ENCODE data around the gene GIMAP2.

Gene GIMAP2

GRCh38 chr7:150685219-150686029, at the start of gene GIMAP2:
GIMAP2 (plus strand) TSS chr7:150685706; CDS start chr7:150687060, 1,354 bp downstream.
- no peaks in the 10 kb centered on the region for H3K36me3 ChIP-seq (ENCODE audit: control insufficient read depth in 2 of 2, insufficient read depth in 1 of 2, low read length in 2 of 2)
- ChIA-PET CTCF (interaction anchor here (0.6 kb wide), 1 partner anchor 115 kb away, joined by 3 read pairs; no protein-coding TSS in a partner anchor), POLR2A (no interaction called here)
- TF ChIP-seq ZNF175 (tag by site-specific recombination; IDR thresholded peaks at IDR 0.05) = no peak
- TF ChIP-seq, protein P1, sequence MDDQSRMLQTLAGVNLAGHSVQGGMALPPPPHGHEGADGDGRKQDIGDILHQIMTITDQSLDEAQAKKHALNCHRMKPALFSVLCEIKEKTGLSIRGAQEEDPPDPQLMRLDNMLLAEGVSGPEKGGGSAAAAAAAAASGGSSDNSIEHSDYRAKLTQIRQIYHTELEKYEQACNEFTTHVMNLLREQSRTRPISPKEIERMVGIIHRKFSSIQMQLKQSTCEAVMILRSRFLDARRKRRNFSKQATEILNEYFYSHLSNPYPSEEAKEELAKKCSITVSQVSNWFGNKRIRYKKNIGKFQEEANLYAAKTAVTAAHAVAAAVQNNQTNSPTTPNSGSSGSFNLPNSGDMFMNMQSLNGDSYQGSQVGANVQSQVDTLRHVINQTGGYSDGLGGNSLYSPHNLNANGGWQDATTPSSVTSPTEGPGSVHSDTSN (CRISPR knock-in tag; IDR thresholded peaks at IDR 0.05) = no peak
- TF ChIP-seq ZNF544 (tag by site-specific recombination; IDR thresholded peaks at IDR 0.05) = no peak
- no peak for TF ChIP-seq ZNF501 (tag by site-specific recombination; IDR thresholded peaks at IDR 0.05)
- TF ChIP-seq KLF1 (tag by site-specific recombination; IDR thresholded peaks at IDR 0.05) = no peak
- no peak for TF ChIP-seq PRDM4 (tag by site-specific recombination; IDR thresholded peaks at IDR 0.05)
- TF ChIP-seq ZFP69B (tag by site-specific recombination; IDR thresholded peaks at IDR 0.05) = no peak
- TF ChIP-seq, protein P2, sequence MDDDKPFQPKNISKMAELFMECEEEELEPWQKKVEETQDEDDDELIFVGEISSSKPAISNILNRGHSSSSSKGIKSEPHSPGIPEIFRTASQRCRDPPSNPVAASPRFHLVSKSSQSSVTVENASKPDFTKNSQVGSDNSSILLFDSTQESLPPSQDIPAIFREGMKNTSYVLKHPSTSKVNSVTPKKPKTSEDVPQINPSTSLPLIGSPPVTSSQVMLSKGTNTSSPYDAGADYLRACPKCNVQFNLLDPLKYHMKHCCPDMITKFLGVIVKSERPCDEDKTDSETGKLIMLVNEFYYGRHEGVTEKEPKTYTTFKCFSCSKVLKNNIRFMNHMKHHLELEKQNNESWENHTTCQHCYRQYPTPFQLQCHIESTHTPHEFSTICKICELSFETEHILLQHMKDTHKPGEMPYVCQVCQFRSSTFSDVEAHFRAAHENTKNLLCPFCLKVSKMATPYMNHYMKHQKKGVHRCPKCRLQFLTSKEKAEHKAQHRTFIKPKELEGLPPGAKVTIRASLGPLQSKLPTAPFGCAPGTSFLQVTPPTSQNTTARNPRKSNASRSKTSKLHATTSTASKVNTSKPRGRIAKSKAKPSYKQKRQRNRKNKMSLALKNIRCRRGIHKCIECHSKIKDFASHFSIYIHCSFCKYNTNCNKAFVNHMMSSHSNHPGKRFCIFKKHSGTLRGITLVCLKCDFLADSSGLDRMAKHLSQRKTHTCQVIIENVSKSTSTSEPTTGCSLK (tag by site-specific recombination; IDR thresholded peaks at IDR 0.05) = no peak
- H3K9me3 ChIP-seq (ENCODE audit: control insufficient read depth, insufficient read depth, low read depth, low read length) = no peaks in the 10 kb centered on the region
- no peaks in the 10 kb centered on the region for H3K4me1 ChIP-seq (ENCODE audit: control insufficient read depth, insufficient read depth, low read length)
- no peak within 1 kb of the TSS for H3K4me3 ChIP-seq (ENCODE audit: low read depth, low read length)
- H3K27ac ChIP-seq (ENCODE audit: extremely low read depth, low read depth, low read length) = no peak within 1 kb of the TSS

DNA sequence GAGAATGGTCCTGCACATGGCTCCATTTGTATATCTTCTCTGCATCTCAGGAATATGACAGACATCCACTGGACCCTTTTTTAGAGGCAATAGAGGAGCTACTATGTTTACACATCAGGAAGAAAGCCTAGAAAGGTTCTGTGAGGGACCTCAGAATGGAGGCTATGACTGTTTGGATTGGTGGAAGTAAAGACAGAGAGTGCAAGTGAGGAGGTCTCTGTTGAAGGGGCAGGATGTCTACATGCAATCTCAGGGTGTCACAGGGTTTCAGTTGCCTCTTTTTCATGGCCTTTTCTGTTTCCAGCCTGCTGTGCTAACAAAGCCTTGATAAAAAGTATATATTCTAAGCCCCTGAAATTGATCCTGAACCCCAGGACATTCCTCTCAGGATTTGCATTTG, 43.7 kb upstream of the GIMAP2 start:
- Histone ChIP-seq H3K36me3 (ENCODE audit: control insufficient read depth in 2 of 2, insufficient read depth in 1 of 2, low read length in 2 of 2) (no peaks in the 10 kb centered on the region), H3K4me1 (ENCODE audit: control insufficient read depth, insufficient read depth, low read length) (no peaks in the 10 kb centered on the region), H3K9me3 (ENCODE audit: control insufficient read depth, insufficient read depth, low read depth, low read length) (no peaks in the 10 kb centered on the region; the same call in 1 of the 2 replicates), H3K27ac (ENCODE audit: extremely low read depth, low read depth, low read length) (no peak overlapping the region), H3K4me3 (ENCODE audit: low read depth, low read length) (no peak overlapping the region)
- ChIA-PET CTCF (no interaction called here), POLR2A (no interaction called here)
- no peak for TF ChIP-seq SP7 (tag by site-specific recombination; IDR thresholded peaks at IDR 0.05)
- TF ChIP-seq ZNF707 (tag by site-specific recombination; IDR thresholded peaks at IDR 0.05) = no peak
- TF ChIP-seq ZNF174 (tag by site-specific recombination; IDR thresholded peaks at IDR 0.05) = no peak
- TF ChIP-seq ZNF155 (tag by site-specific recombination; IDR thresholded peaks at IDR 0.05) = no peak
- TF ChIP-seq GLI2 (tag by site-specific recombination; IDR thresholded peaks at IDR 0.05; ENCODE audit: borderline replicate concordance, low read depth) = no peak
- no peak for TF ChIP-seq ZXDB (tag by site-specific recombination; IDR thresholded peaks at IDR 0.05)
- TF ChIP-seq ZNF266 (tag by site-specific recombination; IDR thresholded peaks at IDR 0.05; ENCODE audit: low read depth) = no peak
- TF ChIP-seq ZNF677 (tag by site-specific recombination; IDR thresholded peaks at IDR 0.05) = no peak
- TF ChIP-seq, protein P2 (tag by site-specific recombination; IDR thresholded peaks at IDR 0.05) = no peak
- no peak for TF ChIP-seq ZNF654 (tag by site-specific recombination; IDR thresholded peaks at IDR 0.05; ENCODE audit: low read depth)
- TF ChIP-seq REPIN1 (tag by site-specific recombination; IDR thresholded peaks at IDR 0.05; ENCODE audit: low read depth) = no peak
- TF ChIP-seq ZNF292 (tag by site-specific recombination; IDR thresholded peaks at IDR 0.05; ENCODE audit: borderline replicate concordance, low read depth) = no peak
- no peak for TF ChIP-seq ZBTB10 (tag by site-specific recombination; IDR thresholded peaks at IDR 0.05)
- TF ChIP-seq PRDM1 (tag by site-specific recombination; IDR thresholded peaks at IDR 0.05) = no peak
